HG02885 (cell line): ENCODE measurements around the gene FN1.
A peak's percentile ranks its signal among the peaks of the same experiment; 100 is the strongest.

ENCODE experiments used
- ATAC-seq: cut with Tn5 transposase; IDR thresholded peaks from one replicate; pipeline ENCODE4 v1.9.1; 2021; ENCODE audit warnings: mild to moderate bottlenecking; ENCODE audit not compliant: unreplicated experiment, poor library complexity

Gene FN1

DNA sequence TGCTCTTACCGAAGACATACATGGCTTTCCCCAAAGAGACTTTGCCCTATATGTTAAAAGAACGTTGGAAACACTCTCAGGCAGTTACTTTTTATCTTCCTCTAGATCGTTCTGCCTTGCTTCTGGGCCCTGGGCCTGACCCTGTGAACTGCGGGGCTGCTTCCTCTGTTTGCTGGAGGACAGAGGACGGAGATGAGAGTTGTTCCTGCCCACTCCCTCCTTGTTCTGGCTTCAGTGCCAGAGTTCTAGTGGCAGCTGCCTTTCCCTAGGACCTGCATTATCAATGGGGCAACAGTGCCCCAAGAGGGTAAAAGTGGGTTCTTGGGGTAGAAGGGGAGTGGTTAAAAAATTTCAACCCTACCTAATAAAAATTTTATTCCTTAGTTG is 6.5 kb upstream of the FN1 start:
- no peak for ATAC-seq

DNA sequence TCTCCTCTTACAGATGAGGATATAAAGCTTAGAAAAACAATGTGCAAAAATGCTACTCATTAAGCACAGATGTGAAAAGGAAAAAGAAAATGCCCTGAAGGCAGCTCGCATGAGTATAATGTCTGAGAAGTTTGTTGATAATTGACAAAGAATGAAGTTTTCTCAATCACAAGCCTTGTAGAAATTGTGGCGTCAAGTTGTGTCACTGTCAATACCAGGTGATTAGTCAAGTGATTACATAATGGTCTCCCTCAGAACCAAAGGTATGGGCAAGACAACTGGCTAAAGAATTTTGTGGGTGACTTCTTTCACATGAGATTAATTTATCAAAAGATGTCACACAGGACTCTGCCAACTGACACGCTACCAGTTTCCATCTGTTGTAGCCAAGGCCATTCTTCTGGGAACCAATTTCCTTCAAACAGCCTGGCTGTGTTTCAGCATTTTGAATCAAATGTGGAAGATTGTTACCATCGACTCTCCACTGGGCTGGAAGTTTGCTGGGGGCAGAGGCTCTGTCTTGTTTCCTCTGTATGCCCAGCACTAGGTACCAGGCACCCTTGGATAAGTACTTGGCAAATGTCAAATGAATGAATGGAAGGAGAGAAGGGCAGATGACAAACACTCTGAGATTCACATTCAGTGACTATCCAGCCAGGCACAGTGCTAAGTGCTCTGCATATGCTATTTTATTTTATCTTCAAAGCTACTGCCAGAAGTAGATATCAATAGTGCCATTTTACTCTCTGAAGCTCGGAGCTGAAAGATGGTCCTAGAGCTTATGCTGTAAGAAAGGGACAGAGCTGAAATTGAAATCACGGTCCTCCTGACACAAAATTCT is 5.9 kb upstream of the FN1 start:
- no peak for ATAC-seq

DNA sequence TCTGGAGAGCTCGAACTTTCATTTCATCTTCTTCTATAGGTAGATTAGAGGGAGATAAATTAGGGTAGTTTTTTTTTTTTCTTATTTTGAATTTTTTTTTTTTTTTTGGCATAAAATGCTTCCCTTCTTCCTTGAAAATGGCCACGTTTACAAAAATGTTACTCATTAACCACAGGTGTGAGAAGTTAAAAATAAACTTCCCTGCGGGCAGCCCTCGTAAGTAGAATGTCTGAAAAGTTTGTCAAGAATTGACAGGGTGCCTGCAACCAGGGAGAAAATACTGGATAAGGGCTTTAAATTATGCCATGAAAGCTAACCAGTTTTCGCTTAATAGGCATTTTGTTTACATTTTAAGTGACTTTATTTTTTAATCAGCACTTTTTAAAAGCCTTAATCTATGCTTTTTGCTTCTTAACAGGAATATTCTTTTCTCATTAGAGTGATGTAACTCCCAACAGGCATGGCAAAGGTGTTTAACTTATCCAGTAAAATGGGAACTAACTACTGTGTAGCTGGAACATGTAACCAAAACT is 4.2 kb upstream of the FN1 start:
- ATAC-seq = no peak

DNA sequence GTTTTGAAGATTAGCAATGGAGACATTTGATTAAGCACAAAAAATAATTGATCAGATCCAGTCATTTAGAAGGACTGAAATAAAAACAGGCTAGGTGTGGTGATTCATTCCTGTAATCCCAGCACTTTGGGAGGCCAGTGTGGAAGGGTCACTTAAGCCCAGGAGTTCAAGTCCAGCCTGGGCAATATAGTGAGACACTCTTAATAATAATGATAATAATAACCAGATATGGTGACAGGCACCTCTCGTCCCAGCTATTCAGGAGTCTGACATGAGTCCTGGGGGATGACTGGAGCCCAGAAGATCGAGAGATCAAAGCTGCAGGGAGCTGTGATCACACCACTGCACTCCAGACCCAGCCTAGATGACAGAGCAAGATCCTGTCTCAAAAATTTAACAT is 3.5 kb upstream of the FN1 start:
- ATAC-seq = no peak

DNA sequence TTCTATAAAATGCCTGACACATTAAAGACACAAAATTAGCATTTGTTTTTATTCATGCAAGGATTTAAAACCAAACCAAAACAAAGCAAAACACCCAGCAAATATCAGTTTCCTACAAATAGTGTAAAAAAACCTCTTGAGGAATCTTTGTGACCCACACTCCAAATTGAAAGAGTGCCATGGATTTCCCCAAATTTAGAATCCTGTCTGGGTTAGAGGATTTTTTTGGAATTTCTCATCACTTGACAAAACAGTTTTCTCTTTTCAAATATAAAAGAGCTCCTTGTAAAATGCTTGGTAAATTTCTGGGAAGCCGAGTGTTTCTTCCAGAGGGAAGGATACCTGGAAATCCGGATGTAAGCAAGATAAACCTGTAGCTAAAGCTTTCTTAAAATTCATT is 1.7 kb upstream of the FN1 start:
- ATAC-seq = no peak

DNA sequence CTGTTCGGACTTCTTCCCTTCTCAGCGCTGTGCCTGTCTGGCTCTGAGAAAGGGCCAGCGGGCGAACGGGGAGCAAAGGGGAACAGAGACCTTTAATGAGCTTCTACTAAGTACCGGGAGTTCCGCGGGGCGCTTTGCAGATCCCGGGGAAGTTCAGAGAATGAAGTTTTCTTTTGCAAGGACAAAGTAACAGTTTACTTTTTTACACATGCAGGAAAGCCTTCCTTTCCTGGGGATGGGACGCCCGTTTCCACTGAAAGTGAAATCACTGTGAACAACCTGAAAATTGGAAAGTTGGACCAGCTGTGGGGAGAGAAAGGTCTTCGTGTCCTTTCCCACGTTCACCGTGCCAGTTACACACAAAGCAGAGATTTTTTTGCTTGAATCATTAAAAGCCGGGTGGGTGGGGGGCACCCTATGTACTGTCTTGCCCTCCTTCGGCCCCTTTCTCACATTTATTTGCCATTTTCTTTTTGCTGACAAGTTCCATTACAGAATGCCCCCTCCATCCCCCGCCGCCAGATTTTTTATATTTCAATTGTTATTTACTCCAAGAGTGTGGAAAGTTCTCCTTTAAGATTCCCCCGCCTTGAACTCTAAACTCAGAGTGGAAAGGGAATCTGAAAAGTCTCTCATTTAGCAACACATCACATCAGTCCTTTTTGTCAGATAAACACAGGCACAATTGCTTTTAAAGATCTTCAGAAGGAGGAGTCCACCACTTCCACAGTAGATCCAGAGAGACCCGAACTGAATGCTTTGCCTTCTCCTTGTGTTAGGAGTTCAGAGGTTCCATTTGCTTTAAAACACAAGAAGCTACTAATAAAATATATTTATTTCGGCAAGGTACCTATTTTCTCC is 1.1 kb upstream of the FN1 start:
- peak; percentile 25 for ATAC-seq

DNA sequence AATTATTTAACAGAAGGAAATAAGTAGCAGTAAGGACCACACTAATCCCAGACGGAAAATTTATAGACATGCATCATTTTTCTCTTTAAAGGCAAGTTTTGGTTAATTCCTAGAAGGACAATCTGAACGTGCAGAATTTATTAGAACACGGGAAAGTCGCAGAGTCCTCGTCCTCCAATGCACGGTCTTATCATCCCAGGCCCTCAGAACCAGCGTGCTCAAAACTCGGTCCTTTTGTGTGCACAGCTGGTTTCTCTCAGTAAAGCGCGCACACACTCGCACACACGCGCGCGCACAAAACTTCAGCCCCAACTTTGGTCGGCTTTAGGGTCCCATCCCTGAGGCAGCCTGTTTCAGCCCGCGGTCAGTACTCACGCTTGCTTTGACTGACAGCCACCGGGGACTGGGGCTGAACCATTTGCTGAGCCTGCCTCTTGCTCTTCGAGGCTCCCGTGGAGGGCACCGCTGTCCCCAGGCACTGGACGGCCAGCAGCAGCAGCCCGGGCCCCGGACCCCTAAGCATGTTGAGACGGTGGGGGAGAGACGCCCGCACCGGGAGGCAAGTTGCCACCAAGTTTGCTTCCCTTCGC is 493 bp downstream of the FN1 start:
- ATAC-seq = peak; percentile 37

DNA sequence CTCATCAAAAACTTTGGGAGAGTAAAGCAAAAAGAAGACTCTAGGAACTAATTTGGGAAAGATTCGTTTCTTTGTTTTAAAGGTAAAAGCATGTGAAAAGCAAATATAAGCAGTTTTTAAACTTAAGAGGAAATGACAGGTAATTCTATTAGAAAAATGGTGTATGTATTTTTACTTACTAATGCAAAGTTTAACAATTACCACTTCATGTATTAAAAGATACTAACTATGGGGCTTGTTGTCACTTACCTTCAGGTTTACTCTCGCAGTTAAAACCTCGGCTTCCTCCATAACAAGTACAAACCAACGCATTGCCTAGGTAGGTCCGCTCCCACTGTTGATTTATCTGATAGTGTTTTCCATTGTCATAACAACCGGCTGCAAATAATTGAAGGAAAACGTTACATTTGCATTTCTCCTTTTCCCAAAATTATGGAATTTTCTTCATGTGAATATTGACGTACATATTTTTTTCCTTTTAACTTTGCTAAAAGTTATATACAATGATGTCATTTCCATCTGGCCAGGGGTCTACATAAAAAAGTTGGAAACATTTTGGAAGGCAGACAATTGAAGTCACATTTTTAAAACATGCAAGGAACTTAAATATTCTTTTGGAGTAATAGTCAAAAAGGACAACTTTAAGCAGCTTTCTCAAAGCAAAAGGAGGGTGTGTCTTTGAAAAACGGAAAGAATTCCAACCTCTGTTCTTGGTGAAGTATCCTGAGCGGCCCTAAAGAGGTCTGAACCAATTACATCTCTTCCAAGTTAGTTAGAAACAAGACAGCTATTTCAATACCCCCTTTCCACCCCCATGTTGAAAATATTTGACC is 1.2 kb downstream of the FN1 start:
- no peak for ATAC-seq

DNA sequence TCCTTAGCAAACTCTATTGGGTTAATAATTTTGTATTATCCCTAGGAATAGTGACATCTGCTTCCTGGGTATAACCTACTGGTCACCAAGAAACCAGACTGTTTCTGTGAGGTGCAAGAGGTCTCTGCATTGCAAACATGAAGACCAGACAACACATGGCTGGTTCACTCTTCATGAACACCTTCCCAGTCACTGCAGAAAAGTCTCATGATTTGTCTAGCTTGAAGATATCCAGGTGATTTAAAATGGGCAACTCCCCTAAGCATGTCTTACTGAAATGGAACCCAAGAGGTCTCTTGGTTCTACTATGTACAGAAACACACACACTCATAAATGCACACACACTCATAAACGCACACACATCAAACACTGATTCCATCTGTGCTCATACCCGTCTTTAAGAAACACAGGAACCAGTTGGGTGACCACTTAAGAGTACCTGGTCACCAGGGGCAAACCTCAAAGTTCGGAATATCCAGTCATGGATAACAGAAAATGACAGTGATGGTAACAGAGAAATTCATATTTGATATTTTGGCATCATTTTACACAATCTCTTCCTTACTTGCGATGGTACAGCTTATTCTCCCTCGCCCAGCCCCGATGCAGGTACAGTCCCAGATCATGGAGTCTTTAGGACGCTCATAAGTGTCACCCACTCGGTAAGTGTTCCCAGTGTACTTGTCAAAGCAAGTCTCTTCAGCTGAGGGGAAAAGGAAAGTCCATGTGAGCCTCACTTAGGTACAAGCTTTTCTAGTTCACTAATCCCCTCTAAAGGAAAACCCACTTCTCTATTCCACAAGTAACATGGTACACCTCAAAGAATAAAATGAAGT is 2.9 kb downstream of the FN1 start:
- no peak for ATAC-seq

DNA sequence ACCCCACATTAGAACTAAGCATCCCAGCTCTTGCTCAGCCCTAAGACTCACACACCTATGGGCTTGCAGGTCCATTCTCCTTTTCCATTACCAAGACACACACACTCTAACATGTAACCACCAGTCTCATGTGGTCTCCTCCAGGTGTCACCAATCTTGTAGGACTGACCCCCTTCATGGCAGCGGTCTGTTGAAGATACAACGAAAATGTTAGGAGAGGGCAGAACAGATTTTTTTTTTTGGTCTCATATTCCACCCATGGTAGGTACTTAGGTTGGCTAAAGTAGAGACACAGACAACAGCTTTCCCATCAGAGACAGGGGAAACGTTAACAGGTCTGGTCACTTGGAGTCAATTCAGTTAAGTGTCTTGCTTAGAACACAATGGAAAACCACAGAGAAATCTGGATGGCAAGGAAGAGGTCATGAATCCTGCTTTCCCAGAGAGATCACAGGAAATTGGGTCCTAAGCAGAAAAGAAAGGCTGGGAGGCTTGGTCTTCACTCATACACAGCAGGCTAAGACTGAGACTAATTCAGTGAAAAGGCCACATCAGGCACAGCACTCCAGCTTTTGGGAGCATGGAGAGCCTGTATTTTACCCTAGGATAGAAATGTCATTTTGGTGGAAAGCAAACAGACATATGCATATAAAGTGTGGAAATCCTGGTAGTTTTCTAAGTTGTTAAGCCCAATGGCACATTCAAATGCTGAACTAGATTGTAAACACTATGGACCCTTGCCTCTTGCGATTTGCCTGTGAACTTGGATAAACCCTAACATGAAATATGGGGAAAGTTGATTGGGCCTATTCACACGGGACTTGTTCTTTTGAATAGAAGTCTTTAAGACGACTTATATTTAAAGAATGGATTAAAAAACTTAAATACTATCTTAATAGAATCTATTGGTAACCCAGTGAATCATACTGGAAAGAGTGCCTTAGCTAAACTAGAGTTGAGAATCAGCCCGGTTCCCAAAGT is 3.8 kb downstream of the FN1 start:
- no peak for ATAC-seq

DNA sequence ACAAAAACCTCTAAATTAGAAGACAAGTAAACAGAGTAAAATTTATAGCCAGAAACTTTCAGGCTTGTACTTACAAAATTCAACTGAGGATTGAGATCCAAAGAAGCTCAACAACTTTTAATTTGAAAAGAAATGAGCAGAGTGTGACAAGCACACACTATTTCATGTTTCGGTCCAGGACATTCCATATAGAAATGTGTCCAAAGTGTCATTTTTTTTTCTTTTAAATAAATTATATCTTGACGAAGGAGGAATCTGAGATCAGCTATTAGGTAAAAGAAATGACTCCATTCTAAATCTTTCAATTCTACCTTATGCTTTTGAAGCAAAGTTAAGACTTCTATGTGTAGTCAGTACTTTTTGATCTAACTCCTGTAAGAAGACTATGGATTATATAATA is 4.6 kb downstream of the FN1 start:
- ATAC-seq = no peak

DNA sequence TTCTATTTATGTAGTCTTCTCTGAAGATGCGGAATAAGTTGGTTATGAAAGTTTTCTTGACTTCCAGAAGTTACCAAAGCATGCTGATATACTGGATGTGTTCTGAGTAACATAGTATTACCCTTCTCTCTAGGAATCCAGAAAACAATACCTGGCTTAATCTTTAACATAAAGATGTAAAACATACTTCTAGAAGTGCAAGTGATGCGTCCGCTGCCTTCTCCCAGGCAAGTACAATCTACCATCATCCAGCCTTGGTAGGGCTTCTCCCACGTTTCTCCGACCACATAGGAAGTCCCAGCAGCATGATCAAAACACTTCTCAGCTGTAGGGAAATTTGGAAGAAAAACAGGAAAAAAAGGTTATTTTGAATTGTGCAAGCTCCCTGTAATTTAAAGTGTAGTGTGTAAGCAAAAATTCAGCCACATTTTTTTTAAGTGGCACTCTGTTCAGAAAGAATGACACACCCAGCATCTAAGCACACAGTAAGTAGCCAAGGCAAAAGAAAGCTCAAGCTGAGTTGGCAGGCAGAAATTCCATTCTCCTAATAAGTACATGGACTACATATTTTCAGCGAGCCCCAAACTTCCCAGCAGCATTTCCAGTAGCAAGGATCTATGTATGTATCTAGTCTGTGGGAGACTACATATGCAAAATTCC is 5.2 kb downstream of the FN1 start:
- ATAC-seq = no peak

DNA sequence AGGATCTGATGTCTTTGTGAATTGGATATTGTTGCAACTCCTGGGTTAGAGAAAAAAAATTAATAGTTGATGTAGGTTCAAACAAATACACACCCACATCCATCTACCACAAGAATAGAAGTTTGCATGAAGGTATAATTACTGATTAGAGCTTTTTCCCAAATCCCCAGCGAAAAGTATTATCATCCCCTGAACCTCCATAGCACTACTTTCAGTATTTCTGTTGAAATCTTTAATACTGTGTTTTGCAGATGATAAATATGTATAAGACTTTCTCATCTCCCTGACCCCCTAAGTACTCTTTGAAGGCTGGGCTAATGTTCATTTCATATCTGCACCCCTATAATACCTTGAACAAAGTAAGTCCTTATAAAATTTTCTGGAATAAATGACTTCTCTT is 6.4 kb downstream of the FN1 start:
- no peak for ATAC-seq

DNA sequence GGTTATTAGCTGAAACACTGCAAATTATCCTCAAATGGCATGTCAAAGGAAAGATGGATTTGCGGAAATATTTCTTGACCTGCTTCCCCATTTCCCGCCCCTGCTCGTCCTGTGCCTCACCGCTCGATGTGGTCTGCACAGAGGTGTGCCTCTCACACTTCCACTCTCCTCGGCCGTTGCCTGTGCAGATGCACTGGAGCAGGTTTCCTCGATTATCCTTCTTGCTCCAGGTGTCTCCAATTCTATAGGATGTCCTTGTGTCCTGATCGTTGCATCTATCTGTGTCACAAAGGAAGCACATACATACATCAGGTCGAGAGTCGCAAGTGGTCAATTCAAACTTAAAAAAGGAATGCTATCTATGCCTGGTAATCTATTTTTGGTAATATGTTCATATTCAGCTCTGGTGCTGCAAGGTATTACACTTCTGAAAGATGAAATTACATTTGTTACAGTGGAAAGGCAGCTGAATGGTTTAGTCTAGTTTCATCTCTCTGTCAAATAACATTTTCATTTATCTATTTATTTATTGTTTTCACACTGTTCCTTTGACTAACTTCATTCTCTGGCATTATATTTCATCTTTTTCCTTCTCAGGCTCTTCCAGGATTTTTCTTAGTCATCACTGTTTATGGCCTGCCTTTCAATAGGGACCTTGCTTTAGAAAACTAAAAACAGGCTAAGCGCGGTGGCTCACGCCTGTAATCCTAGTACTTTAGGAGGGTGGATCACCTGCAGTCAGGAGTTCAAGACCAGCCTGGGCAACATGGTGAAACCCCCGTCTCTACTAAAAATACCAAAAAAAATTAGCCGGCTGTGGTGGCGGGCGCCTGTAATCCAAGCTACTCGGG is 7.6 kb downstream of the FN1 start:
- ATAC-seq = no peak

DNA sequence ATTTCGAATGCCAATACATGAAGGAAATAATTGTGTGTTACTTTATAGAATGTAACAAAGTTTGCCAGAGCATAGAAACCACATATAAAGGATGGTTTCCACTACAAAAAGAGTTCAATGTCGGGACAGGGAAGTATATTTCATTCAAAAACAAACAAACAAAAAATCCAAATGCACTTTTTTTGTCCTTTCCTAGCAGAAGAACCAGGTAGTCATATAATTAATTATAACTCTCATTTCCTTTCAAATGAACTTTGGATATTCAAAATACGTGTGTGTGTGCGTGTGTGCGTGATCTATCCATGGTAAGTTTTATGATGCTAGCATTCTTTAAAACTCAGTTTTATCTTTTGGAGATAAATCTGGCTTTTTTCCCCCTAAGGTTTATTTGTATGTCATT is 8.3 kb downstream of the FN1 start:
- no peak for ATAC-seq

DNA sequence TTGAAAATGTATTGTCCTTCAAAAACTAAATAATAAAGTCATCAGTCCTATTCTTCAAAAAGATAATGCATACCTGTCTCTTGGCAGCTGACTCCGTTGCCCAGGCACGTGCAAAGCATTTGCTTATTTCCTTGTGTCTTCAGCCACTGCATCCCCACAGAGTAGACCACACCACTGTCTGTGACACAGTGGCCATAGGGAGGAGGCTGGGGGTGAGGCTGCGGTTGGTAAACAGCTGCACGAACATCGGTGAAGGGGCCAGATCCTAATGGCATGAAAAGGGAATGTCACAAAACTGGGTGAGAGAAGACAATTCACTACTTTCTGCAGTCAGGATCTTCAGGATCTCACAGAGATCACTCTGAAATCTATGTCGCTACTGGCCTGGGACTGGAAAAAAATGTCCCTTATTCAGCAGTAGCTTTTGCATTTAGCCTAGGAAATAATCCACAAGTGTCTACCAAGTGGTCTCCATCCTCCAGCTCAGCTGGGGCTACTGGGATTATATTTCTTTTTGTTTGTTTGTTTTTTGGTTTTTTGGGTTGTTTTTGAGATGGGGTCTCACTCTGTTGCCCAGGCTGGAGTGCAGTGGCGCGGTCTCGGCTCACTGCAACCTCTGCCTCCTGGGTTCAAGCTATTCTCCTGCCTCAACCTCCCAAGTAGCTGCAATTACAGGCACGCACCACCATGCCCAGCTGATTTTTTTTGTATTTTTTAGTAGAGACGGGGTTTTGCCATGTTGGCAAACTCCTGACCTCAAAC is 10.7 kb downstream of the FN1 start:
- ATAC-seq = no peak
